NK-92 treated with Interleukin-12 subunit alpha and Interleukin-12 subunit beta, amount 100 ng/mL, for 24 hours (cell line): ENCODE results near the gene KHK.

Experiments used
- DNase-seq: peaks from one replicate; lab custom pipeline; 2025; lab: John Stamatoyannopoulos, UW

KHK gene

GRCh38 chr2:27086724-27087593 is at the start of gene KHK:
Gene KHK, plus strand, starts transcription at chr2:27086772. Its CDS starts 488 bp downstream, at chr2:27087260.
- DNase-seq = no peak

DNA sequence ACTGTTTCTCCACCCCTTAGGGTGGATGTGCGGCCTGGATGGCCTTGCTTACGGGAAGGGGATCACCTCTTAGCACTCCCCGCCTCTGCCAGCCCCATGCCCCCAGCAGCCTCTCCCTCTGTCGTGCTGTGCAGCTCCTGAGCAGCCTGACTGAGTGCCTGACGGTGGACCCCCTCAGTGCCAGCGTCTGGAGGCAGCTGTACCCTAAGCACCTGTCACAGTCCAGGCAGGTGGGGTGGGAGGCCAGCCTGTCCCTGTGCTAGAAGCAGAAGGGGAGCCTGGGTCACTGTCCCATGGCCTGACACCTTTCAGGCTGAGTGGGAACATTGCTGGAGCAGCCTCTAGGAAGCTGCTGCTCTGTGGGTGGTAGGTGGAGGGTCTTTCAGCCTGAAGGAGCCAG is 48.6 kb upstream of the KHK start:
- no peak for DNase-seq

DNA sequence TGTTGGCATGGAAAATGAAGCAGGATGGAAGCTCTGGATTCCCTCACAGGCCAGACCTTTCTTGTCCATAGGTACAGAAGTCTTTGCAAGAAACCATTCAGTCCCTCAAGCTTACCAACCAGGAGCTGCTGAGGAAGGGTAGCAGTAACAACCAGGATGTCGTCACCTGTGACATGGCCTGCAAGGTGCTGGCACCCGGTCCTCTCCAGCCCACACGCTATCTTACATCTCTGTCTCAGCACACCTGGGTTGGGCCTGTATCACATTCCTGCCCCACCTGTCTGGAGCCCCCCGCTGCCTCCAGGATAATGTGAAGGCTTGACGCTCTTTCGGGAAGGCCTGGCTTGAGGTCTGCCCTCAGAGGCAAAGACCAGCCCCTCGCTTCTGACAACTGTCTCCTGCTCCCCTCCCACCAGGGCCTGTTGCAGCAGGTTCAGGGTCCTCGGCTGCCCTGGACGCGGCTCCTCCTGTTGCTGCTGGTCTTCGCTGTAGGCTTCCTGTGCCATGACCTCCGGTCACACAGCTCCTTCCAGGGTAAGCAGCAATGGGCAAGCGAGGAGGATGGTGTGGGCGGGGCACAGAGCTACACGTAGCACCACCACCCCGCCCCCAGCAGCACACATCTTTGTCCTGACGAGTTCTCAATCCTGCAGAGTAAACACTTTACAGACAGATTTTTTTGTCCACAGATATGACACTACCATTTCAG is 47.8 kb upstream of the KHK start:
- no peak for DNase-seq

GRCh38 chr2:27039426-27039825 is 47.1 kb upstream of the KHK start:
- DNase-seq = no peak

DNA sequence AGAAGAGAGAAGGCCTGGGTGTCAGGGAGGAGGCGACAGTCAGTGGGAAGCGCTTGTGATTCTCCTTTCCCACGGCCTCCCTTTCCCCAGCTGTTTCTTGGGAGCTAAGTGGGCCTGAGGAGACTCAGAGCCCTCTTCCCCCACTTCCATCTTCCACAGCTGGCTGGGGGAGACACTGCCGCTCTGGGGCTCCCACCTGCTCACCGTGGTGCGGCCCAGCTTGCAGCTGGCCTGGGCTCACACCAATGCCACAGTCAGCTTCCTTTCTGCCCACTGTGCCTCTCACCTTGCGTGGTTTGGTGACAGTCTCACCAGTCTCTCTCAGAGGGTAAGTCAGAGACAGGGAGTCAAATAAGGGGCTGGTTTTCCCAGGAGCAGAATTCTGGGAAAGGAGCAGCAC is 46.7 kb upstream of the KHK start:
- DNase-seq = no peak

GRCh38 chr2:27040282-27040681 is 46.3 kb upstream of the KHK start:
- DNase-seq = no peak

- no peak for DNase-seq
Observed at GRCh38 chr2:27041752-27042151, 44.8 kb upstream of the KHK start.

- DNase-seq = no peak
Observed at GRCh38 chr2:27042159-27042661, 44.4 kb upstream of the KHK start.

DNA sequence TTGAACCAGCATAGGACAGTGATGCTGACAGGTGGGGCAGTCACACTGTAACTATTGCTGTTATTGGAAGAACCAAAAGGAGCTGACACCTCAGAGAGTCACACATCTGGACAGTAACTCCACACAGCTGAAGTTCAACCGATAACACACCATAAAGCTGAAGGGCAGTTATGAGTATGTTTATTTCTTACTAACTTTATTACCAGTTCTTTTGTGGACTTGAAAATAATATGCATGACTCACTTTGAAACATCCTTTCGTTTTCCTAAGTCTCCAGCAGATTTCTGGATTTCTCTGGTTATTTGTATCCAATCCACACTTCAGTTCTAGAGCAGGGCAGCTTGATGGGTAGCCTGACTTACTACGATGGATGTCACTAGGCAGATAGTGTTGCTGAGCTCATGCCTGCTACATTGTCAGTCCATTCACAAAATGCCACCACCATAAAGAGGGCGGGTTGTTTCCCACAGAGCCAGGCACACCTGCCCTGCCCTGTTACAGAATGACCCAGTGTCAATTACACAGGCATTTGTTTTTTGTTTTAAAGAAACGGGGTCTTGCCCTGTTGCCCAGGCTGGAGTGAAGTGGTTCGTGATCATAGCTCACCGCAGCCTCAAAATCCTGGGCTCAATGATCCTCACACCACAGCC is 43.5 kb upstream of the KHK start:
- no peak for DNase-seq

DNA sequence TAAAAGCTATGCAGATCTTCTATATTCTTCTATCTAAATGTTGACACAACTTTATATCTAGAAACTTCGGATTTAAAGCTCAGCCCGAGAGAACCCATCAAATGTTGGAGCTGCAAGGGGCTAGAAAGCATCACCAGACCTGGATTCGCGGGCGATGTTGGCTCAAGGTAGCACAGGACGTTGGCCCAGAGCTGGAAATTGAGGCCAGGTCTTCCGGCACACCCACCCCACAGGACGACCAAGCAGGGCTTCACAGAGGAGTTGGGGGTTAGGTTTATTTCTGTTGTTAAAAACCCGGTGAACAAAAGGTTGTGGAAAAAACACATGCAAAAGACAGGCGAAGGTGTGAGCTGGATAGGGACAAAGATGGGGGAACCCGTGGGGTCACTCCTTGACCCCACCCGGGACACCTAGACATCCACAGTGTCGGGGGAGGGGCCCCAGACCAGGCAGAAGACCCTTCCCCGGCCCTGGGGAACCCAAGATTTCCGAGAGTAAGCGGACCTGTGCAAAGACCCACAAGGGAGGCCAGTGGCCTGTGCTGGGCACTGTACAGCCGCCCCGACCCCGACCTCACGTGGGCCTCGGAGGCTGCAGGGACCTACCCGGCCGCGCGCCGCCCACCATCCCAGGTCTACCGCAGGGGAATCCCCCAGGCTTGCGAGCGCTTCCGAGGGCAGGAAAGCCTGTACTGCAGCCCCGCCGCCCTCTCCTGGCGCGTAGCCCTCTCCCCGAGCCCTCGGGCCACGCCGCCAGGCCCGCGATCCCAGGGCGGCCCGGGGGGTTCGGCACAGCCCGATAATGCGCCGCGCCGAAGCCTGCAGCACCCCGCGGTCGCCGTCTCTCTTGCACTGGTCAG is 36.9 kb upstream of the KHK start:
- DNase-seq = peak; percentile 33

- peak; percentile 66 for DNase-seq
Observed at GRCh38 chr2:27050281-27050995, 36.1 kb upstream of the KHK start.

- DNase-seq = peak; percentile 83
Observed at GRCh38 chr2:27050996-27051901, 35.3 kb upstream of the KHK start, which contains the start of gene AGBL5. Gene AGBL5, plus strand, starts transcription at chr2:27051668. Its CDS starts 1,291 bp downstream, at chr2:27052959.

GRCh38 chr2:27051902-27052645 is 34.5 kb upstream of the KHK start:
- DNase-seq = no peak

DNA sequence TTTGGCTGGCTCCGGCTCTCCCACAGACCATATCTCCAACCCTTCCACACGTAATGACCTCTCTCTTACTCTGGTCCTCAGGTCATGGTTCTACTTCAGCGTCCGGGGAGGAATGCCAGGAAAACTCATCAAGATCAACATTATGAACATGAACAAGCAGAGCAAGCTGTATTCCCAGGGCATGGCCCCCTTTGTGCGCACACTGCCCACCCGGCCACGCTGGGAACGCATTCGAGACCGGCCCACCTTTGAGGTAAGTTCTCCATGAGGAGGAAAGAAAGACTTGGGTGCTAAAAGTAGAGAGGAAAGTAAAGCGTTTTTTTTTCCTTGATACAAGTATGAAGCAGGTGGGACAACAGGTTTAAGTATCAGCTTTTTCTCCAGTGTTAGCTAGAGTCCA is 33.3 kb upstream of the KHK start:
- no peak for DNase-seq

DNA sequence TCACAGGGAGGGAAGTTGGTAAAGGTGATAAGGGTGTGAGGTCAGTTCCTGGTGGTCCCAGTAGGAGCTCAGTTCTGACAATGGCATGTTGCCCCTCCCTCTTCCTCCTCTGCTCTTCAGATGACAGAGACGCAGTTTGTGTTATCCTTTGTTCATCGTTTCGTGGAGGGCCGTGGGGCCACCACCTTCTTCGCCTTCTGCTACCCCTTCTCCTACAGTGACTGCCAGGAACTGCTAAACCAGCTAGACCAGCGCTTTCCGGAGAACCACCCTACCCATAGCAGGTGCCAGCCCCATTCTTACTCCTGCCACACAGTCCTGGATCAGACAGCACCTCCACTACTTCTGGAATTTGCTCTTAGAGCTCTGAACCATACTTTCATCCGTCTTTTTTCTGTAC is 32.8 kb upstream of the KHK start:
- no peak for DNase-seq

- DNase-seq = no peak
Observed at GRCh38 chr2:27054721-27055120, 31.9 kb upstream of the KHK start.

DNA sequence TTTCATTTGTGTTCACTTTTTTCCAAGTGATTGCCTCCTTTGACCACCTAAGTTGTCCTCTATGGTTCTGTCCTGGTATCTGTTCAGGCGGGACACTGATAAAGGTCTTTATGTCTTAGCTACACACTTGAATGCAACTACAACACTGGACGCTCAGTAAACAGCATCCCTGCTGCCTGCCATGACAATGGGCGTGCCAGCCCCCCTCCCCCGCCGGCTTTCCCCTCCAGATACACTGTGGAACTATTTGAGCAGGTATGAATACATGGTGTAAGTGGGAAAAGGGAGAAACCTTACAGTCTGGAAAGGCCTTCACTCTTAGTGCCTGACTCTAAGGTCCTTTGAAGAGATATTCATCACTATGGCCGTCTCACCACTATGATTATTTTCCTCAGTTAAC is 29.4 kb upstream of the KHK start:
- no peak for DNase-seq

GRCh38 chr2:27058210-27058609 is 28.4 kb upstream of the KHK start:
- DNase-seq = no peak

DNA sequence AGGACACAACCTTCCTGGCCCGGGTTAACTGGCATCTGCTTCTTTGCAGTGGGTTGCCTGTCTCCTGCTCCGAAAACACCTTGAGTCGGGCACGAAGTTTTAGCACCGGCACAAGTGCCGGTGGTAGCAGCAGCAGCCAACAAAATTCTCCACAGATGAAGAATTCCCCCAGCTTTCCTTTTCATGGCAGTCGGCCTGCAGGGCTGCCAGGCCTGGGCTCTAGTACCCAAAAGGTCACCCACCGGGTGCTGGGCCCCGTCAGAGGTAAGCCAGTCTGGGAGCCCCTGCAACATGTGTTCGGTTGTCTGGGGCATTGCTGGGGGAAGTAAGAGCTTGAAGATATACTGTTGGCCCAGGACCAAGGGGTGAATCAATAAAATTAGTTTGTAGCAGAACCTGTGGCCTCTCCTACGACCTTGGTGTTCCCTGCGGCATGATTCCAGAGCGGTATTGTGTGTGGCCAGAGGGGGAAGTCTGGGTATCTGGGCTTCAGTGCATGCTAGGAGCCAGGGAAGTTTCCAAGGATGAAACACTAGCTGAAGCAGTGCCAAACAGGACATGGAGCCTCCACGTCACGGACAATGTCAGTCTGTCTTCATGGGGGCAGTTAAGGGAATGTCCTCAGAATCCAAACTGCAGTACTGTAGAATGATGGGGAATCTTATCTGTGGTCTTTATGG is 27.3 kb upstream of the KHK start:
- DNase-seq = no peak
